ENCODE data around the gene GLRX2. TPM values are rescaled to one million over a fixed set of nuclear protein-coding genes. Genes with fewer than 3 reads are reported as not detected.
"Not testable (repeated sequence)": the region's sequence is repeated elsewhere in the genome, so short reads cannot be mapped to it uniquely, and the experiment has no call there.

Gene GLRX2
- total RNA-seq, 1 experiment from 2014 or later = 30.6 TPM

GRCh38 chr1:193054169-193054675, 51.0 kb downstream of the GLRX2 start (continued):
- TF ChIP-seq MAX (IDR thresholded peaks at IDR 0.05) (no peak), CBX3 (IDR thresholded peaks at IDR 0.05; ENCODE audit: low read depth) (no peak), POLR2AphosphoS5 (IDR thresholded peaks at IDR 0.05; ENCODE audit: low read depth, low read length) (no peak), EZH2 (IDR thresholded peaks at IDR 0.05) (no peak), CEBPB (IDR thresholded peaks at IDR 0.05; ENCODE audit: low read depth) (no peak), ZNF274 (IDR thresholded peaks at IDR 0.05; ENCODE audit: low read depth, low read length) (no peak), SP1 (IDR thresholded peaks at IDR 0.05; ENCODE audit: low read depth) (no peak), SRF (IDR thresholded peaks at IDR 0.05; ENCODE audit: low read depth) (no peak)

- BruUV-seq (replicated peaks); POLR2A ChIA-PET; H3K27ac ChIP-seq (ENCODE audit: low read depth, low read length); H2AFZ ChIP-seq (ENCODE audit: low read depth, low read length, poor library complexity, severe bottlenecking); H3K4me3 ChIP-seq (replicated peaks in 1 of 2; ENCODE audit: low read depth in 1 of 2, low read length in 2 of 2); H4K20me1 ChIP-seq (ENCODE audit: insufficient read depth); RAD21 ChIA-PET (ENCODE audit: low non-redundant PET in 1 of 2, low total read pairs in 2 of 2, uncharacterized antibody in 2 of 2, unreplicated experiment in 2 of 2); CTCF ChIA-PET; H3K9me3 ChIP-seq (ENCODE audit: control insufficient read depth in 1 of 2, insufficient read depth in 1 of 2, low read depth in 1 of 2, low read length in 2 of 2); H3K9ac ChIP-seq (ENCODE audit: low read length); intact Hi-C loops (cut with micrococcal nuclease); H3K27me3 ChIP-seq (ENCODE audit: insufficient read depth, low read length); H3K9me2 ChIP-seq (ENCODE audit: insufficient read depth): not testable (repeated sequence)
- 0 out of 2 replicates have a peak, but pooled peaks have one; percentile 19 for TF ChIP-seq FOSL1 (IDR thresholded peaks at IDR 0.05; ENCODE audit: low read depth)
- peak overlapping the region; percentile 29; the same call in 1 of the 2 replicates for H3K4me2 ChIP-seq (ENCODE audit: low read length)
- peaks cover 8 to 13% of the 10 kb centered on the region in 2 experiments for H3K4me1 ChIP-seq (ENCODE audit: control insufficient read depth in 1 of 2, insufficient read depth in 2 of 2, low read length in 2 of 2)
- ATAC-seq (peak; percentile 87), DNase-seq (ENCODE audit: low read depth, low spot score) (peak; percentile 28)
- peaks cover 26 to 48% of the 10 kb centered on the region in 2 experiments; a peak in 3 of 4 replicates for H3K36me3 ChIP-seq (ENCODE audit: control insufficient read depth in 1 of 2, insufficient read depth in 2 of 2, low read length in 2 of 2)
- H3K79me2 ChIP-seq (ENCODE audit: insufficient read depth, low read length) = peaks cover 92% of the 10 kb centered on the region
Measured at GRCh38 chr1:193048913-193049312, 56.3 kb downstream of the GLRX2 start.

MicroRNA genes within 50 kb of the gene (microRNA counts, 767-probe panel; counts per million panel counts)
- not detected for microRNA hsa-miR-1278

Small RNAs within 50 kb of the gene (microRNA-seq; reads per million reads assigned to microRNA genes)
- gene MIR1278 (ENCODE audit: borderline number of aligned reads) = not detected

Other genes starting within 250 kb of the GLRX2 start
- gene UCHL5, start 46.1 kb downstream of the GLRX2 start, total RNA-seq (2021; ENCODE audit: unreplicated experiment) = 75.8 TPM
- gene RO60, start 45.8 kb downstream of the GLRX2 start, total RNA-seq (2021; ENCODE audit: unreplicated experiment) = 69.5 TPM
- 63.2 TPM for gene CDC73, start 16.6 kb upstream of the GLRX2 start, total RNA-seq (2021; ENCODE audit: unreplicated experiment)
- 0.15 TPM for gene B3GALT2, start 81.2 kb upstream of the GLRX2 start, total RNA-seq (2021; ENCODE audit: unreplicated experiment)

Measured in HCT116 (cell line).